IMR-90 (cell line): Measurements from ENCODE around the gene IGF2BP1. TPM values are rescaled to one million over a fixed set of nuclear protein-coding genes. Genes with fewer than 3 reads are reported as not detected.

ENCODE experiments used
- ATAC-seq: fragments of 200-7000 bp; cut with Tn5 transposase; 2 replicates; pipeline ENCODE4 v1.9.1; 2020; ENCODE audit warnings: low read depth, mild to moderate bottlenecking, moderate library complexity
- BruUV-seq: library from RNA; stranded (reverse); fragments of 400-500 nt; replicated peaks from 2 replicates; lab custom pipeline; 2021; lab: Mats Ljungman, UMichigan
- CTCF ChIA-PET: fragments of 300-600 bp; formaldehyde crosslinking; extraction: SDS; loops from one replicate; lab custom pipeline; 2021; ENCODE audit warnings: antibody characterized with exemption; lab: Yijun Ruan, JAX
- POLR2A ChIA-PET: fragments of 300-600 bp; sonication (Branson Sonifier 250); formaldehyde crosslinking; loops from one replicate; lab custom pipeline; 2022; ENCODE audit warnings: antibody characterized with exemption; ENCODE audit not compliant: unreplicated experiment; lab: Charles Lee
- DNase-seq: peaks from one replicate; pipeline ENCODE4 v3.0.0; 2013
- H2AFZ ChIP-seq: replicated peaks from 2 replicates; pipeline ENCODE3; 2013; ENCODE audit warnings: low read length, mild to moderate bottlenecking; ENCODE audit not compliant: poor library complexity
- H2AK5ac ChIP-seq: 2 replicates; pipeline ENCODE4 v1.6.1; 2013; ENCODE audit warnings: low read depth, low read length, inconsistent platforms
- H2AK9ac ChIP-seq: replicated peaks from 2 replicates; pipeline ENCODE3; 2013; ENCODE audit warnings: mild to moderate bottlenecking, low read depth, low read length, moderate library complexity; ENCODE audit not compliant: poor library complexity
- H2BK120ac ChIP-seq: 2 replicates; pipeline ENCODE4 v1.6.1; 2013; ENCODE audit warnings: low read depth, low read length, inconsistent platforms
- H2BK15ac ChIP-seq: 3 replicates; pipeline ENCODE4 v1.6.1; 2013; ENCODE audit warnings: low read depth, low read length, inconsistent platforms
- H2BK20ac ChIP-seq: 2 replicates; pipeline ENCODE4 v1.6.1; 2013; ENCODE audit warnings: low read depth, mild to moderate bottlenecking, inconsistent platforms, low read length, moderate library complexity
- H2BK5ac ChIP-seq: 2 replicates; pipeline ENCODE4 v1.6.1; 2013; ENCODE audit warnings: mild to moderate bottlenecking, low read depth, low read length, inconsistent platforms; ENCODE audit not compliant: poor library complexity, severe bottlenecking
- H3K14ac ChIP-seq: replicated peaks from 2 replicates; pipeline ENCODE4 v1.6.1; 2013; ENCODE audit warnings: low read depth, low read length, inconsistent platforms
- H3K18ac ChIP-seq: 2 replicates; pipeline ENCODE4 v1.6.1; 2013; ENCODE audit warnings: low read depth, low read length, control low read depth
- H3K23ac ChIP-seq: 2 replicates; pipeline ENCODE4 v1.6.1; 2013; ENCODE audit warnings: low read depth, low read length, inconsistent platforms
- H3K27ac ChIP-seq: 2 replicates; pipeline ENCODE4 v1.5.1; 2013; ENCODE audit warnings: mild to moderate bottlenecking, control low read depth, low read length; ENCODE audit not compliant: insufficient read depth
- H3K27me3 ChIP-seq: 2 replicates; pipeline ENCODE4 v1.6.1; 2013; ENCODE audit warnings: low read length; ENCODE audit not compliant: control insufficient read depth, insufficient read depth
- H3K36me3 ChIP-seq: 2 replicates; pipeline ENCODE4 v1.6.1; 2013; ENCODE audit warnings: low read length, mixed read lengths; ENCODE audit not compliant: control insufficient read depth, insufficient read depth
- H3K4ac ChIP-seq: 2 replicates; pipeline ENCODE4 v1.6.1; 2013; ENCODE audit warnings: low read depth, low read length, inconsistent platforms
- H3K4me1 ChIP-seq: 2 replicates; pipeline ENCODE4 v1.6.1; 2013; ENCODE audit warnings: low read length, mixed read lengths; ENCODE audit not compliant: control insufficient read depth, insufficient read depth
- H3K4me2 ChIP-seq: 2 replicates; pipeline ENCODE4 v1.6.1; 2013; ENCODE audit warnings: low read depth, mild to moderate bottlenecking, control low read depth, low read length, moderate library complexity
- H3K4me3 ChIP-seq: 2 replicates; pipeline ENCODE4 v1.5.1; 2013; ENCODE audit warnings: low read depth, mild to moderate bottlenecking, control low read depth, low read length, moderate library complexity; ENCODE audit not compliant: insufficient read depth
- H3K56ac ChIP-seq: 2 replicates; pipeline ENCODE4 v1.6.1; 2013; ENCODE audit warnings: low read length, inconsistent platforms; ENCODE audit not compliant: insufficient read depth; ENCODE audit errors: extremely low read depth
- H3K79me1 ChIP-seq, 2 experiments: 2 replicates each; pipeline ENCODE4 v1.6.1; 2013; ENCODE audit warnings: low read length in 2 of 2, inconsistent platforms in 1 of 2, low read depth in 1 of 2
- H3K9ac ChIP-seq: 2 replicates; pipeline ENCODE4 v1.6.1; 2013; ENCODE audit warnings: low read depth, low read length, control low read depth
- H3K9me1 ChIP-seq: 2 replicates; pipeline ENCODE4 v1.6.1; 2013; ENCODE audit warnings: low read length, inconsistent platforms; ENCODE audit not compliant: insufficient read depth
- H3K9me3 ChIP-seq: 2 replicates; pipeline ENCODE4 v1.6.1; 2013; ENCODE audit warnings: low read length; ENCODE audit not compliant: control insufficient read depth, insufficient read depth
- H4K20me1 ChIP-seq: 2 replicates; pipeline ENCODE4 v1.6.1; 2013; ENCODE audit warnings: low read length, inconsistent platforms; ENCODE audit not compliant: insufficient read depth
- H4K5ac ChIP-seq: 2 replicates; pipeline ENCODE4 v1.6.1; 2013; ENCODE audit warnings: mild to moderate bottlenecking, low read depth, low read length, control low read depth
- H4K8ac ChIP-seq, 2 experiments: 2 replicates each; pipeline ENCODE4 v1.6.1; 2013; ENCODE audit warnings: low read depth in 2 of 2, low read length in 2 of 2, control low read depth in 1 of 2, inconsistent platforms in 1 of 2
- H4K91ac ChIP-seq: 2 replicates; pipeline ENCODE4 v1.6.1; 2013; ENCODE audit warnings: low read depth, low read length, inconsistent platforms; ENCODE audit not compliant: insufficient read depth
- BHLHE40 ChIP-seq: fragments of 150-350 bp; IDR thresholded peaks from 2 replicates; pipeline ENCODE4 v1.6.1; 2016; ENCODE audit warnings: mild to moderate bottlenecking, low read depth, low read length
- CEBPB ChIP-seq: IDR thresholded peaks from 2 replicates; pipeline ENCODE4 v1.6.1; 2012; ENCODE audit warnings: low read depth, low read length, improper control_type of control experiment
- CHD1 ChIP-seq: IDR thresholded peaks from 2 replicates; pipeline ENCODE4 v1.6.1; 2012; ENCODE audit warnings: low read depth, low read length, improper control_type of control experiment
- CTCF ChIP-seq: conservative IDR thresholded peaks from 2 replicates; pipeline ENCODE4 v1.5.1; 2012; ENCODE audit warnings: mild to moderate bottlenecking, low read depth, low read length, improper control_type of control experiment
- FOS ChIP-seq: fragments of 150-350 bp; IDR thresholded peaks from 2 replicates; pipeline ENCODE4 v1.6.1; 2016; ENCODE audit warnings: low read depth, low read length
- MAFK ChIP-seq: IDR thresholded peaks from 2 replicates; pipeline ENCODE4 v1.6.1; 2012; ENCODE audit warnings: low read depth, low read length, improper control_type of control experiment
- MAZ ChIP-seq: IDR thresholded peaks from 2 replicates; pipeline ENCODE4 v1.6.1; 2012; ENCODE audit warnings: low read depth, mild to moderate bottlenecking, low read length, improper control_type of control experiment, moderate library complexity, borderline replicate concordance
- MXI1 ChIP-seq: IDR thresholded peaks from 2 replicates; pipeline ENCODE4 v1.6.1; 2012; ENCODE audit warnings: low read depth, mild to moderate bottlenecking, low read length, moderate library complexity, borderline replicate concordance
- NFE2L2 ChIP-seq: fragments of 150-350 bp; IDR thresholded peaks from 2 replicates; pipeline ENCODE4 v1.6.1; 2016; ENCODE audit warnings: low read depth, mild to moderate bottlenecking, low read length
- POLR2A ChIP-seq: IDR thresholded peaks from 2 replicates; pipeline ENCODE4 v1.6.1; 2012; ENCODE audit warnings: mild to moderate bottlenecking, low read depth, low read length
- RAD21 ChIP-seq: IDR thresholded peaks from 2 replicates; pipeline ENCODE4 v1.6.1; 2012; ENCODE audit warnings: low read length, improper control_type of control experiment
- RCOR1 ChIP-seq: IDR thresholded peaks from 2 replicates; pipeline ENCODE4 v1.6.1; 2012; ENCODE audit warnings: mild to moderate bottlenecking, low read length, improper control_type of control experiment; ENCODE audit not compliant: insufficient replicate concordance
- RFX5 ChIP-seq: IDR thresholded peaks from 2 replicates; pipeline ENCODE4 v1.8.0; 2012; ENCODE audit warnings: low read depth, mild to moderate bottlenecking, low read length, moderate library complexity
- WGBS, 2 experiments: methylation state at CpG; one replicate each; pipeline versions ENCODE4 v1.1.5 to v1.1.7; 2013; ENCODE audit warnings: missing lambda C conversion rate in 2 of 2; ENCODE audit not compliant: insufficient read length in 1 of 2; ENCODE audit errors: extremely low coverage in 2 of 2; 5-methylcytosine and 5-hydroxymethylcytosine counted together
- dilution Hi-C: fragments of 300-500 bp; cut with HindIII; formaldehyde crosslinking; loops from one replicate; pipeline ENCODE4 v1.14.3; 2018; ENCODE audit warnings: low sequenced_read_pairs; ENCODE audit not compliant: unreplicated experiment
- in situ Hi-C: fragments of 300-500 bp; cut with MboI; formaldehyde crosslinking; loops from 3 replicates; pipeline ENCODE4 v1.14.3; 2019; ENCODE audit warnings: low sequenced_read_pairs, inconsistent platforms, mixed read lengths
- intact Hi-C: fragments of 100-400 bp; cut with micrococcal nuclease; formaldehyde crosslinking; loops from 2 replicates; pipeline ENCODE4 v1.10.0; 2022
- polyA plus RNA-seq, 3 experiments: library from polyadenylated mRNA; depleted of rRNA; stranded (reverse); fragments of >200 nt; gene quantifications; 2 replicates each; pipeline ENCODE4 v1.2.3, GENCODE V29; 2012; ENCODE audit warnings: low replicate concordance in 1 of 3
- total RNA-seq: library from RNA; depleted of rRNA; stranded (reverse); fragments of >200 nt; gene quantifications from 2 replicates; pipeline ENCODE4 v1.2.3, GENCODE V29; 2012
- TF ChIP-seq, protein P1 (sequence below): fragments of 150-350 bp; IDR thresholded peaks from 2 replicates; pipeline ENCODE4 v1.6.1; 2017; ENCODE audit warnings: mild to moderate bottlenecking, antibody characterized with exemption, low read length, low read depth
- TF ChIP-seq, protein P2 (sequence below): fragments of 150-350 bp; IDR thresholded peaks from 2 replicates; pipeline ENCODE4 v1.6.1; 2016; ENCODE audit warnings: low read depth, mild to moderate bottlenecking, low read length, moderate library complexity, borderline replicate concordance

IGF2BP1 gene
- total and polyA plus RNA-seq, 2 of the 4 experiments (the other 2 are of a cell fraction) = 10.2 to 13.1 TPM

GRCh38 chr17:49104511-49105074 is 107.4 kb downstream of the IGF2BP1 start:
- Histone ChIP-seq H3K56ac (no peak overlapping the region), H4K91ac (peak overlapping the region; percentile 1; the same call in 1 of the 2 replicates), H3K4me3 (no peak overlapping the region), H3K18ac (no peak overlapping the region), H3K9ac (no peak overlapping the region), H3K23ac (no peak overlapping the region), H2BK120ac (peak overlapping the region; percentile 56), H3K36me3 (no peaks in the 10 kb centered on the region), H3K9me1 (peaks cover 33% of the 10 kb centered on the region), H3K4ac (peak overlapping the region; percentile 61; the same call in 1 of the 2 replicates), H4K8ac (peak overlapping the region; percentile 24 to 32; a peak in 1 of 4 replicates), H2AK9ac (no peak overlapping the region), H2BK20ac (peak overlapping the region; percentile 2; the same call in 1 of the 2 replicates), H3K4me1 (peaks cover 22% of the 10 kb centered on the region), H2BK5ac (peak overlapping the region; percentile 73), H3K27ac (peak overlapping the region; percentile 27), H2BK15ac (0 out of 3 replicates have a peak overlapping the region, but pooled peaks have one; percentile 68), H3K9me3 (no peaks in the 10 kb centered on the region), H3K27me3 (no peaks in the 10 kb centered on the region), H3K14ac (peak overlapping the region; percentile 14), H4K5ac (no peak overlapping the region), H3K4me2 (no peak overlapping the region), H4K20me1 (peaks cover 7% of the 10 kb centered on the region; the same call in 1 of the 2 replicates), H2AFZ (peak overlapping the region; percentile 59), H3K79me1 (no peaks in the 10 kb centered on the region; a peak in 1 of 4 replicates), H2AK5ac (peak overlapping the region; percentile 65; the same call in 1 of the 2 replicates)
- no TSS peak for BruUV-seq
- ChIA-PET CTCF (interaction anchor here (0.6 to 0.9 kb wide), 3 partner anchors 123 to 800 kb away, joined by 3 to 4 read pairs (median 4); no protein-coding TSS in a partner anchor), POLR2A (interaction anchor here (0.5 kb wide), 1 partner anchor 91 kb away, joined by 5 read pairs; no protein-coding TSS in a partner anchor)
- in situ Hi-C loops (no loop called here), dilution Hi-C loops (no loop called here), intact Hi-C loops (no loop called here)
- DNase-seq (peak; percentile 80), ATAC-seq (peak; percentile 53)
- WGBS, 2 experiments = 0% methylated on average over 1 of the region's 8 CpGs; no CpG with 5 or more reads in 1 of the 2 experiments
- peak; percentile 90 for TF ChIP-seq CEBPB
- TF ChIP-seq, protein P1, sequence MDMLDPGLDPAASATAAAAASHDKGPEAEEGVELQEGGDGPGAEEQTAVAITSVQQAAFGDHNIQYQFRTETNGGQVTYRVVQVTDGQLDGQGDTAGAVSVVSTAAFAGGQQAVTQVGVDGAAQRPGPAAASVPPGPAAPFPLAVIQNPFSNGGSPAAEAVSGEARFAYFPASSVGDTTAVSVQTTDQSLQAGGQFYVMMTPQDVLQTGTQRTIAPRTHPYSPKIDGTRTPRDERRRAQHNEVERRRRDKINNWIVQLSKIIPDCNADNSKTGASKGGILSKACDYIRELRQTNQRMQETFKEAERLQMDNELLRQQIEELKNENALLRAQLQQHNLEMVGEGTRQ = peak; percentile 93
- TF ChIP-seq RCOR1 = no peak
- TF ChIP-seq FOS = peak; percentile 15; the same call in 1 of the 2 replicates
- TF ChIP-seq POLR2A = no peak
- no peak for TF ChIP-seq MXI1
- TF ChIP-seq RAD21 = no peak
- no peak for TF ChIP-seq RFX5
- TF ChIP-seq, protein P2, sequence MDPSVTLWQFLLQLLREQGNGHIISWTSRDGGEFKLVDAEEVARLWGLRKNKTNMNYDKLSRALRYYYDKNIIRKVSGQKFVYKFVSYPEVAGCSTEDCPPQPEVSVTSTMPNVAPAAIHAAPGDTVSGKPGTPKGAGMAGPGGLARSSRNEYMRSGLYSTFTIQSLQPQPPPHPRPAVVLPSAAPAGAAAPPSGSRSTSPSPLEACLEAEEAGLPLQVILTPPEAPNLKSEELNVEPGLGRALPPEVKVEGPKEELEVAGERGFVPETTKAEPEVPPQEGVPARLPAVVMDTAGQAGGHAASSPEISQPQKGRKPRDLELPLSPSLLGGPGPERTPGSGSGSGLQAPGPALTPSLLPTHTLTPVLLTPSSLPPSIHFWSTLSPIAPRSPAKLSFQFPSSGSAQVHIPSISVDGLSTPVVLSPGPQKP = no peak
- TF ChIP-seq CHD1 = no peak
- TF ChIP-seq MAFK = no peak
- no peak for TF ChIP-seq CTCF
- TF ChIP-seq BHLHE40 = peak; percentile 68
- no peak for TF ChIP-seq MAZ
- no peak for TF ChIP-seq NFE2L2
